RWPE2 (cell line): ENCODE results near the gene PRR32.

Source experiments
- ATAC-seq: fragments of 200-7000 bp; cut with Tn5 transposase; 3 replicates; pipeline ENCODE4 v1.9.1; 2021; ENCODE audit warnings: low read depth
- DNase-seq: peaks from one replicate; pipeline ENCODE4 v3.0.0-alpha.2; 2020; ENCODE audit warnings: low spot score
- H3K27ac ChIP-seq: fragments of 450-650 bp; 2 replicates; pipeline ENCODE4 v1.5.1; 2017; ENCODE audit warnings: mild to moderate bottlenecking; ENCODE audit not compliant: poor library complexity, severe bottlenecking
- H3K27me3 ChIP-seq: fragments of 250-450 bp; sonication (Bioruptor Pico); 2 replicates; pipeline ENCODE4 v1.5.1; 2021; ENCODE audit warnings: mild to moderate bottlenecking, moderate library complexity; ENCODE audit not compliant: insufficient read depth, poor library complexity, severe bottlenecking
- H3K36me3 ChIP-seq: fragments of 250-450 bp; sonication (Bioruptor Pico); 2 replicates; pipeline ENCODE4 v1.5.1; 2020; ENCODE audit warnings: low read depth, mild to moderate bottlenecking, moderate library complexity
- H3K4me1 ChIP-seq: fragments of 250-450 bp; sonication (Bioruptor Pico); 2 replicates; pipeline ENCODE4 v1.5.1; 2021; ENCODE audit warnings: mild to moderate bottlenecking, moderate library complexity; ENCODE audit not compliant: insufficient read depth, poor library complexity, severe bottlenecking
- H3K4me3 ChIP-seq: fragments of 250-450 bp; sonication (Bioruptor Pico); 2 replicates; pipeline ENCODE4 v1.5.1; 2021; ENCODE audit warnings: mild to moderate bottlenecking, moderate library complexity; ENCODE audit not compliant: severe bottlenecking
- H3K9me3 ChIP-seq: fragments of 250-450 bp; sonication (Bioruptor Pico); 2 replicates; pipeline ENCODE4 v1.5.1; 2021; ENCODE audit warnings: mild to moderate bottlenecking, moderate library complexity; ENCODE audit not compliant: severe bottlenecking
- TF ChIP-seq, protein P1 (sequence below): fragments of 450-650 bp; IDR thresholded peaks from one replicate; pipeline ENCODE4 v1.5.1; 2017; ENCODE audit warnings: mild to moderate bottlenecking, moderate library complexity; ENCODE audit not compliant: poor library complexity, severe bottlenecking

PRR32 gene

DNA sequence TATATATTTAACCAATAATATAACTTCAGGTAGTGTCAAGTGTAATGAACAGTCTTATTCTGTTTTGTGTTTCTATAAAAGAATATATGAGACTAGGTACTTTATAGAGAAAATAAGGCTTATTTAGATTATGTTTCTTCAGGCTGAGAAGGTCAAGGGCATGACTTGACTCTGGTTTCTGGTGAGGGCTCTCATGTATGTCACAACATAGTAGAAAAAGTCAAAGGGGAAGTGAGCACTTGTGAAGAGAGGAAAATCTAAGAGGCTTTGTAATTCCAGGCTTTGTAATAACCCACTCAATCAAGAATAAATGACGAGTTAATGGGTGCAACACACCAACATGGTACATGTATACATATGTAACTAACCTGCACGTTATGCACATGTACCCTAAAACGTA lies 27.6 kb downstream of the PRR32 start:
- no peaks in the 10 kb centered on the region for H3K27me3 ChIP-seq
- H3K4me1 ChIP-seq, result no peaks in the 10 kb centered on the region
- TF ChIP-seq, protein P1, sequence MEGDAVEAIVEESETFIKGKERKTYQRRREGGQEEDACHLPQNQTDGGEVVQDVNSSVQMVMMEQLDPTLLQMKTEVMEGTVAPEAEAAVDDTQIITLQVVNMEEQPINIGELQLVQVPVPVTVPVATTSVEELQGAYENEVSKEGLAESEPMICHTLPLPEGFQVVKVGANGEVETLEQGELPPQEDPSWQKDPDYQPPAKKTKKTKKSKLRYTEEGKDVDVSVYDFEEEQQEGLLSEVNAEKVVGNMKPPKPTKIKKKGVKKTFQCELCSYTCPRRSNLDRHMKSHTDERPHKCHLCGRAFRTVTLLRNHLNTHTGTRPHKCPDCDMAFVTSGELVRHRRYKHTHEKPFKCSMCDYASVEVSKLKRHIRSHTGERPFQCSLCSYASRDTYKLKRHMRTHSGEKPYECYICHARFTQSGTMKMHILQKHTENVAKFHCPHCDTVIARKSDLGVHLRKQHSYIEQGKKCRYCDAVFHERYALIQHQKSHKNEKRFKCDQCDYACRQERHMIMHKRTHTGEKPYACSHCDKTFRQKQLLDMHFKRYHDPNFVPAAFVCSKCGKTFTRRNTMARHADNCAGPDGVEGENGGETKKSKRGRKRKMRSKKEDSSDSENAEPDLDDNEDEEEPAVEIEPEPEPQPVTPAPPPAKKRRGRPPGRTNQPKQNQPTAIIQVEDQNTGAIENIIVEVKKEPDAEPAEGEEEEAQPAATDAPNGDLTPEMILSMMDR, result no peak
- H3K36me3 ChIP-seq, result no peaks in the 10 kb centered on the region
- H3K9me3 ChIP-seq, result no peaks in the 10 kb centered on the region
- no peak overlapping the region for H3K27ac ChIP-seq
- no peak overlapping the region for H3K4me3 ChIP-seq
- DNase-seq (no peak), ATAC-seq (no peak)

DNA sequence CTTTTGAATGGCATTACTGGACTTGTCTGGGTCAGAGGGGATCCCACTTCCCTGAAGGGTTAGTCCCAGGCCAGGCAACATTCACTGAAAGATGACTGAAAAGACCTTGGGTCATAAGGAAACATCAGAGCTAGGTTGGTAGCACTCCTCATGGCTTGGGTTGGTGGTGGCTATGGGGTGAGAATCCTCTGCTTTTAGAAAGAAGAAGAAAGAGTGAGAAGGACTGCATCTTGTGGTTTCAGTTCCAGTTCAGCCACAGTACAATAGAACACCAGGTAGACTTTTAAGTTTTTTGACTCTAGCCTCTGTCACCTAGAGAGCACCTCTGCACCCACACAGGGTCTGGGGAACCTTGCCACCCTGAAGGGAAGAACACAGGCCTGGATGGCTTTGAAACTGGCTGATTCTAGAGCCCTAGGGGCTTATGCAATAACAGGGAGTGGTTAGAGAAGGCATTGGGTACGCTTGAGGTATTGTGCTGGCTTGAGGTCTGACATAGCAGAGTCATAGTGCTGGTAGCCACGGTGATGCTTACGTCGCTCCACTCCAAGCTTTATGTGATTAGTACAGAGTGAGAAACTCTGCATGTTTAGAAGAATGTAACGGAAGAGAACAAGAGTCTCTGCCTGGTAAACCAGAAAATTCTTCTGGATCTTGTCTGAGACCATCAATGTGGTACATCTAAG lies 36.5 kb downstream of the PRR32 start:
- Histone ChIP-seq H3K27me3 (no peaks in the 10 kb centered on the region), H3K9me3 (no peaks in the 10 kb centered on the region), H3K36me3 (no peaks in the 10 kb centered on the region), H3K27ac (no peak overlapping the region), H3K4me1 (no peaks in the 10 kb centered on the region), H3K4me3 (no peak overlapping the region)
- no peak for ATAC-seq
- DNase-seq, result no peak
- TF ChIP-seq, protein P1, result no peak
